Choroid plexus epithelial cell (primary cell): ENCODE results near the gene CST1.
"Not testable (repeated sequence)": the region's sequence is repeated elsewhere in the genome, so short reads cannot be mapped to it uniquely, and the experiment has no call there.

Experiments used
- DNase-seq: peaks from one replicate; pipeline ENCODE4 v3.0.0-alpha.2; 2010; ENCODE audit warnings: low read depth
- H3K4me3 ChIP-seq: 2 replicates; pipeline ENCODE4 v1.5.1; 2011; ENCODE audit warnings: low read depth, mild to moderate bottlenecking, control low read depth, low read length, moderate library complexity
- TF ChIP-seq, protein P1 (sequence below): conservative IDR thresholded peaks from 2 replicates; pipeline ENCODE4 v1.5.1; 2011; ENCODE audit warnings: low read depth, mild to moderate bottlenecking, control low read depth, inconsistent platforms, low read length, moderate library complexity

CST1 gene

GRCh38 chr20:23721962-23722361 lies 28.8 kb downstream of the CST1 start:
- DNase-seq: no peak
- TF ChIP-seq, protein P1, sequence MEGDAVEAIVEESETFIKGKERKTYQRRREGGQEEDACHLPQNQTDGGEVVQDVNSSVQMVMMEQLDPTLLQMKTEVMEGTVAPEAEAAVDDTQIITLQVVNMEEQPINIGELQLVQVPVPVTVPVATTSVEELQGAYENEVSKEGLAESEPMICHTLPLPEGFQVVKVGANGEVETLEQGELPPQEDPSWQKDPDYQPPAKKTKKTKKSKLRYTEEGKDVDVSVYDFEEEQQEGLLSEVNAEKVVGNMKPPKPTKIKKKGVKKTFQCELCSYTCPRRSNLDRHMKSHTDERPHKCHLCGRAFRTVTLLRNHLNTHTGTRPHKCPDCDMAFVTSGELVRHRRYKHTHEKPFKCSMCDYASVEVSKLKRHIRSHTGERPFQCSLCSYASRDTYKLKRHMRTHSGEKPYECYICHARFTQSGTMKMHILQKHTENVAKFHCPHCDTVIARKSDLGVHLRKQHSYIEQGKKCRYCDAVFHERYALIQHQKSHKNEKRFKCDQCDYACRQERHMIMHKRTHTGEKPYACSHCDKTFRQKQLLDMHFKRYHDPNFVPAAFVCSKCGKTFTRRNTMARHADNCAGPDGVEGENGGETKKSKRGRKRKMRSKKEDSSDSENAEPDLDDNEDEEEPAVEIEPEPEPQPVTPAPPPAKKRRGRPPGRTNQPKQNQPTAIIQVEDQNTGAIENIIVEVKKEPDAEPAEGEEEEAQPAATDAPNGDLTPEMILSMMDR: no peak
- no peak overlapping the region for H3K4me3 ChIP-seq

DNA sequence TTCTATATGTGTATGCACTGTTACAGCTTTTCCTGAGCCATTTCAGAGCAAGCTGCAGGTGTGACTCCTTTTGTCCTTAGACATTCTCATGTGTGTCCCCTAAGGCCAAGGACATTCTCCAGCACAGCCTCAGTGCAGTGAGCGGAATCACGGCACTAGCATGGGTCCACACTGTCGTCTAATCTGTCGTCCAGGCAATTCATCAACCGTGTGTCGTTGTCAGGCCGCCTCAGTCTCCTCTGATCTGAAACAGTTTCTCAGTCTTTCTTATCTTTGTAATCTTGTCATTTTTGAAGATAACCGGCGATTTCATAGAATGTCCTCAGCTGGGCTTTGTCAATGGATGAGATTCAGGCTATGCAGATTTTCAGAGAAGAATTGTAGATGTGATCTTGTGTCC lies 31.4 kb downstream of the CST1 start:
- DNase-seq: not testable (repeated sequence)

DNA sequence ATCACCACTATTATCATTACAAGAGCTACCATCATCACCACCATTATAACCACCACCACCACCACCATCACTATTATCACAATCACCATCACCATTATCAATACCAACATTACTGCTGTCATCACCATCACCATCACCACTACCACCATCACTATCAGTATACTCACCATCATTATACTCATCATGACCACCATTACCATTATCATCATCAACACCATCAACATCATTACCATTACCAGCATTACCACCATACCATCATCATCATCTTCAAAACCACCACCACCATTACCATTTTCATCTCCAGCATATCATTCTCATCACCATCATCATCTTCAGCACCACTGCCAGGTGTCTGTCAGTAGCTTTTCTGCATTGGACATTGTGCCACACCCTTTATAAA lies 39.0 kb downstream of the CST1 start:
- not testable (repeated sequence) for H3K4me3 ChIP-seq, DNase-seq

More for the DNA sequence above, 31.4 kb downstream of the CST1 start:
- H3K4me3 ChIP-seq: not testable (repeated sequence)

GRCh38 chr20:23710771-23711170 lies 40.0 kb downstream of the CST1 start:
- DNase-seq: no peak
- TF ChIP-seq, protein P1: no peak
- H3K4me3 ChIP-seq: no peak overlapping the region

DNA sequence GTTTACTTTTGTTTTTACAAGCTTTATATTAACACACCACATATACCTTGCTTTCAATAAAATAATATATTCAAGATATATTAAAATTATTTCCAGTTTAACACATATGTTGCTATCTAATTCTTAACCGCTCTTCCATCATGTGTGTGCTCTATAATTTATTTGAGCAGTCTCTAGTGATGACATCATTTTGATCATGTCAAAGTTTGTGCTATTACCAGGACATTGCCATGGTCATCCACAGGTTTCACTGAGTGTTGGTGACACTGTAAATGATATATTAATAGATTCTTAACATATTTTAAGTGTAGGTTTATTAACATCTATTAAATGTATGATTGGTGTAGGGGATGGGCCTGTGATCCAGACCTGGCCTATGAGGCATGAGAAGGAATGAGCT lies 44.8 kb downstream of the CST1 start:
- H3K4me3 ChIP-seq: no peak overlapping the region
- DNase-seq: no peak
- TF ChIP-seq, protein P1: no peak

DNA sequence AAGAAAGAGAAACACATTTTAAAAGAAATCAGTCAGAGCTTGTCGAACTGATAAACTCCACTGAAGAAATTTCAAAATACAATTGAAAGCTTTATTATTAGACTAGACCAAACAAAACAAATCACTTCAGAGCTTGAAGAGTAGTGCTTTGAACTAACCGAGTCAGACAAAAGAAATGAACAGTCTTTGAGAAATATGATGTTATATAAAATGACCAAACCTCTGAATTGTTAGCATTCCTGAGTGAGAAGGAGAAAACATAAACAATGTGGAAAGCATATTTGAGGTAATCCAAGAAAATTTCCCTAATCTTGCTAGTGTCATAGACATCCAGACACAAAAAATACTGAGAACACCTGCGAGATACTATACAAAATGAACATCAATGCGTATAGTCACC lies 48.7 kb downstream of the CST1 start:
- peak; percentile 48 for DNase-seq
- TF ChIP-seq, protein P1: no peak
- no peak overlapping the region for H3K4me3 ChIP-seq

DNA sequence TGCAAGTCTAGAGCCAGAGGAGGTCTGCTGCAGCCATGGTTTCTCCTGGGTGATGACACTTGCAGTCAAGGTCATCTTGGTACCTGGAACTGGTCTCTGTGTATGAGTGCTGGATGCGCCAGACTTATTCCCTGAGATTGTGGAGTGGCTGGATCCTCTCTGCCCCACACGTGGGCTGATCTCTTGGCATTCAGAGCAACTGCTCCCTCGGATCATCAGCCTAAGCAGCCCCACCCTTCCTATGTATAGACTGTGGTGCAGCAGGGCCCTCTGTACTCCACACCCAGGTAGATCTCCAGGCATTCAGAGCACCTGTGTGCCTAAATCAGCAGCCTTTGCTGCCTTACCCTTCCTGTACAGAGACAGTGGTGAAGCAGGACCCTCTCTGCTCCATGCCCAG lies 49.8 kb downstream of the CST1 start:
- TF ChIP-seq, protein P1: no peak
- DNase-seq: no peak
- no peak overlapping the region for H3K4me3 ChIP-seq

- DNase-seq: no peak
- TF ChIP-seq, protein P1: no peak
- no peak overlapping the region for H3K4me3 ChIP-seq
Measured at GRCh38 chr20:23697947-23698346, 52.8 kb downstream of the CST1 start.
